Heart left ventricle (tissue), 16 donors: Measurements from ENCODE around the gene RBM20. TPM values are rescaled to one million over a fixed set of nuclear protein-coding genes. Genes with fewer than 3 reads are reported as not detected.

Experiments
- ATAC-seq, 4 donors: fragments of 200-7000 bp; cut with Tn5 transposase; one replicate each; pipeline ENCODE4 v1.9.1; 2020 to 2022; ENCODE audit warnings: moderate library complexity in 4 of 4, mild to moderate bottlenecking in 3 of 4, moderate number of reproducible peaks in 1 of 4
- DNase-seq, 5 donors: peaks; one replicate each; pipeline ENCODE4 v3.0.0-alpha.2; 2020
- H3K27ac ChIP-seq, 12 donors: fragments of 200-600 bp; sonication (generic) in 4 of 12; one replicate each; pipeline versions ENCODE4 v1.5.0 to v1.8.0; 2016 to 2022; ENCODE audit warnings: mild to moderate bottlenecking in 2 of 12
- H3K27me3 ChIP-seq, 9 donors: fragments of 200-600 bp; sonication (generic) in 2 of 9; one replicate each; pipeline versions ENCODE4 v1.5.1 to v1.8.0; 2016 to 2022; ENCODE audit warnings: mild to moderate bottlenecking in 3 of 9
- H3K36me3 ChIP-seq, 9 donors: fragments of 200-600 bp; sonication (generic) in 2 of 9; one replicate each; pipeline versions ENCODE4 v1.5.0 to v1.8.0; 2018 to 2022; ENCODE audit warnings: mild to moderate bottlenecking in 2 of 9
- H3K4me1 ChIP-seq, 12 donors: fragments of 200-600 bp; sonication (generic) in 4 of 12; one replicate each; pipeline versions ENCODE4 v1.5.0 to v1.8.0; 2016 to 2022; ENCODE audit warnings: mild to moderate bottlenecking in 3 of 12
- H3K4me3 ChIP-seq, 12 donors: fragments of 200-600 bp; sonication (generic) in 4 of 12; one replicate each; pipeline versions ENCODE4 v1.5.0 to v1.8.0; 2017 to 2022; ENCODE audit warnings: mild to moderate bottlenecking in 9 of 12, moderate library complexity in 4 of 12
- H3K9me3 ChIP-seq, 12 donors: fragments of 200-600 bp; sonication (generic) in 4 of 12; one replicate each; pipeline versions ENCODE4 v1.5.0 to v1.8.0; 2016 to 2022; ENCODE audit warnings: mild to moderate bottlenecking in 1 of 12
- CTCF ChIP-seq, 12 donors: fragments of 200-600 bp; sonication (generic) in 4 of 12; IDR thresholded peaks; one replicate each; pipeline versions ENCODE4 v1.5.0 to v1.8.0; 2018 to 2022; ENCODE audit warnings: antibody characterized with exemption in 12 of 12, mild to moderate bottlenecking in 5 of 12
- POLR2A ChIP-seq, 2 donors: fragments of 450-650 bp; IDR thresholded peaks; one replicate each; pipeline ENCODE4 v1.6.1; 2017; ENCODE audit warnings: antibody characterized with exemption in 2 of 2, mild to moderate bottlenecking in 2 of 2, moderate library complexity in 2 of 2
- WGBS, 4 donors: extraction: QIAGEN DNeasy Blood & Tissue Kit in 2 of 4; methylation state at CpG; one replicate each; pipeline versions ENCODE4 v1.1.5 to v1.1.7; 2013 to 2018; 5-methylcytosine and 5-hydroxymethylcytosine counted together
- intact Hi-C, 10 donors: fragments of 100-400 bp; cut with DNase I; formaldehyde crosslinking; loops; one replicate each; pipeline versions ENCODE4 v1.11.1 to v1.14.2; 2022
- polyA plus RNA-seq, 2 donors: library from polyadenylated mRNA; stranded (reverse); fragments of 200-250 nt; gene quantifications; one replicate each; pipeline ENCODE4 v1.2.3, GENCODE V29; 2013
- total RNA-seq, 9 donors: library from RNA; depleted of rRNA in 2 of 9; stranded (reverse); fragments of >200 nt in 2 of 9; fragmentation: NEBNext Ultra II Directional in 3 of 9; extraction: Animal tissue kit (Norgen Biotek cat#: 25700) in 3 of 9; gene quantifications; one replicate each; pipeline versions ENCODE4 v1.1.0 to v1.2.4, GENCODE V29; 2016 to 2023
- donor health status: ischemic (EF 13 %, LVEDD 7.1; RV severe dilation, severe dysfunction).
- donor health status: healthy with polysubstance abuse.
- donor health status: DM: no; HTN: yes; CAD: no.
- donor health status: DM: no; HTN: no; CAD: no.
- donor health status: ischemic (EF 25% LVEDD 6.9; RV normal size, moderate dysfunction).
- donor health status: ischemic (EF 25% LVEDD 5.7; RV mildly dilated, moderate dysfunction).
- donor health status: healthy.
- donor health status: DM: yes; HTN: yes; CAD: no.
- donor health status: ischemic (EF 35%, LVEDD 5.7; RV mildly dilated, moderate dysfunction).
- donor health status: nonischemic (EF 11% LVEDD 7.7; RV severe dilation, severe dysfunction).
- donor health status: DM: yes; HTN: yes; CAD: no.
- donor health status: PGD.
- donor health status: ischemic (EF 29% LVEDD 5.4; RV normal size, mild dysfunction).
- donor health status: nonischemic (EF 23%, LVEDD 6.1; RV moderate dilation, normal function).

Gene RBM20
- total and polyA plus RNA-seq, 11 donors = 29.9 to 152 (median 91.2) TPM

- ATAC-seq (peak in 1 of 4 donors; percentile 32), DNase-seq (no peak)
- H3K9me3 ChIP-seq = no peaks in the 10 kb centered on the region
- TF ChIP-seq POLR2A (IDR thresholded peaks at IDR 0.05) = peak in 1 of 2 donors; percentile 53
- no peak for TF ChIP-seq CTCF (IDR thresholded peaks at IDR 0.05)
- H3K4me3 ChIP-seq = peak overlapping the region; percentile 54 to 75 (median 64)
- no peaks in the 10 kb centered on the region for H3K36me3 ChIP-seq
- peak overlapping the region; percentile 82 to 96 (median 92) for H3K27ac ChIP-seq
- intact Hi-C loops = loop anchor here in 5 of 10 donors (5.0 to 10.0 kb wide), 2 partner anchors 36 to 118 kb away; no protein-coding TSS in a partner anchor
- H3K27me3 ChIP-seq = peaks cover 0 to 75% (median 24%) of the 10 kb centered on the region in 9 donors
- peaks cover 0 to 33% (median 11%) of the 10 kb centered on the region in 12 donors for H3K4me1 ChIP-seq
- WGBS, 4 donors = 40 to 59% (median 56%) methylated on average over 13 of the region's 13 CpGs
Observed at GRCh38 chr10:110646417-110647135, 2.4 kb downstream of the RBM20 start.

DNA sequence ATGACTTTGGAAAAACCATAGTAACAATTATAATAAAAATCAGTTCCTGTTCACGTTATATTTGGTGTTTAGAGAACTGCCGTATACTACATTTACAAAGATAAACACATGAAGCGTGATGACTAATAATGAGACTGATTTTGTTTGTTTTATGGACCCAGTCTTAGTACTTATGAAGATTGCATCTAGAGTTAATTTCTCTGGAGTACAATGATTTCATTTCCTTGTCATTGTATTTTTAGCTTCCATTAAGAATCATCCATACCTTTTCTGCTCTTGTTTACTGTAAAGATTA lies 2.9 kb downstream of the RBM20 start:
- Histone ChIP-seq H3K36me3 (no peaks in the 10 kb centered on the region), H3K4me1 (peaks cover 0 to 31% (median 11%) of the 10 kb centered on the region in 12 donors), H3K27me3 (peaks cover 0 to 71% (median 24%) of the 10 kb centered on the region in 9 donors), H3K4me3 (peak overlapping the region in 11 of 12 donors; percentile 54 to 75 (median 65)), H3K9me3 (no peaks in the 10 kb centered on the region), H3K27ac (peak overlapping the region in 11 of 12 donors; percentile 82 to 96 (median 92))
- TF ChIP-seq POLR2A (IDR thresholded peaks at IDR 0.05) (no peak), CTCF (IDR thresholded peaks at IDR 0.05) (no peak)
- intact Hi-C loops = loop anchor here in 5 of 10 donors (5.0 to 10.0 kb wide), 2 partner anchors 35 to 118 kb away; no protein-coding TSS in a partner anchor
- ATAC-seq (no peak), DNase-seq (no peak)
- WGBS, 4 donors = 45 to 65% (median 50%) methylated on average over 3 of the region's 3 CpGs

DNA sequence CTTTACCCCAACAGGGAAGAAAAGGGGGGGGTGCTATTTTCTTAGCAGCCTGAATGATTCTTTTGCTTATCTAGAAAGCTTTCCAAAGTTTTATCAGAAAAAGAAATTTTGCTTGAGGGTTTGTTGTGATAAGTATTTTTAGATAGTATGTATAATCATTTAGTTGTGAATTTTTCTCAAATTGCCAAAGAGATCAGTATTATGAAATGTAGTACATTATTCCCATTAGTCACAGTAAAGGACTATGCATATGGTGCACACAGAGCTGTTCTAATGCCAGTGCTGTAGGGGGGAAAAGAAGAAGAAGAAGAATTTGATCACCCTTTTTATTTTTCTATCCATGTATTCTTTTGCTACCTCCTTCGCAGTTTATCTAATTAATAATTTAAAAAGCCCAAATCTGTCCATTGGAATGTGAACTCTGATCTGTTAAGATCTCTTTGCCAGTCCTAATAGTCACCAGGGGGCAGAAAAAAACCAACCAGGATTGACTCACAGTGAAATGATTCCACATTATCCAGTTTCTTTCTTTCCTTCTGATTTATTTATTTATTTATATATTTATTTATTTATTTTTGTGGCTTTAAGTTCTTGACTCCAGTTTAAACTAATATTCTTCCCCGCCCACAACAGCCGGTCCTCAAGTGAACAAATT lies 4.7 kb downstream of the RBM20 start:
- Histone ChIP-seq H3K27me3 (peaks cover 0 to 53% (median 18%) of the 10 kb centered on the region in 9 donors), H3K9me3 (no peaks in the 10 kb centered on the region), H3K4me1 (peaks cover 0 to 41% (median 15%) of the 10 kb centered on the region in 12 donors), H3K36me3 (no peaks in the 10 kb centered on the region), H3K4me3 (peak overlapping the region in 8 of 12 donors; percentile 11 to 75 (median 66)), H3K27ac (peak overlapping the region; percentile 19 to 96 (median 92))
- 52 to 62% (median 58%) methylated on average over 3 of the region's 3 CpGs for WGBS, 4 donors
- intact Hi-C loops = loop anchor here in 5 of 10 donors (5.0 to 10.0 kb wide), 2 partner anchors 33 to 116 kb away; no protein-coding TSS in a partner anchor
- DNase-seq (no peak), ATAC-seq (no peak)
- TF ChIP-seq POLR2A (IDR thresholded peaks at IDR 0.05) = no peak
- peak in 4 of 12 donors; percentile 19 to 27 (median 24) for TF ChIP-seq CTCF (IDR thresholded peaks at IDR 0.05)
